Inflammatory macrophage treated with lipopolysaccharide for 4 hours (primary cell): Measurements from ENCODE around the gene C14orf132.
"Not testable (repeated sequence)": the region's sequence is repeated elsewhere in the genome, so short reads cannot be mapped to it uniquely, and the experiment has no call there.

Experiments used
- DNase-seq: peaks from one replicate; pipeline ENCODE4 v3.0.0-alpha.2; 2020

Gene C14orf132

GRCh38 chr14:96060186-96060933 lies 21.2 kb downstream of the C14orf132 start:
- DNase-seq = no peak

- no peak for DNase-seq
These were observed 22.8 kb downstream of the C14orf132 start for GRCh38 chr14:96062010-96062409.

GRCh38 chr14:96062506-96062905 lies 23.3 kb downstream of the C14orf132 start:
- no peak for DNase-seq

GRCh38 chr14:96064866-96065265 lies 25.7 kb downstream of the C14orf132 start:
- no peak for DNase-seq

GRCh38 chr14:96065661-96066459 lies 26.7 kb downstream of the C14orf132 start:
- DNase-seq = no peak

GRCh38 chr14:96066976-96067375 lies 27.8 kb downstream of the C14orf132 start:
- DNase-seq = no peak

GRCh38 chr14:96067985-96068930 lies 29.1 kb downstream of the C14orf132 start:
- no peak for DNase-seq

- DNase-seq = no peak
These were observed 30.3 kb downstream of the C14orf132 start for GRCh38 chr14:96069421-96069820.

- no peak for DNase-seq
These were observed 32.4 kb downstream of the C14orf132 start for GRCh38 chr14:96071561-96071960.

GRCh38 chr14:96072076-96072475 lies 32.9 kb downstream of the C14orf132 start:
- no peak for DNase-seq

GRCh38 chr14:96072746-96073145 lies 33.6 kb downstream of the C14orf132 start:
- DNase-seq = no peak

- DNase-seq = not testable (repeated sequence)
These were observed 34.3 kb downstream of the C14orf132 start for GRCh38 chr14:96073260-96074039.

- DNase-seq = no peak
These were observed 38.9 kb downstream of the C14orf132 start for GRCh38 chr14:96077983-96078624.

GRCh38 chr14:96078625-96079016 lies 39.5 kb downstream of the C14orf132 start:
- DNase-seq = no peak

- no peak for DNase-seq
These were observed 39.9 kb downstream of the C14orf132 start for GRCh38 chr14:96079066-96079465.

- DNase-seq = no peak
These were observed 41.4 kb downstream of the C14orf132 start for GRCh38 chr14:96080571-96080970.

GRCh38 chr14:96081224-96081623 lies 42.1 kb downstream of the C14orf132 start:
- no peak for DNase-seq

GRCh38 chr14:96081767-96082400 lies 42.7 kb downstream of the C14orf132 start:
- DNase-seq = no peak

- no peak for DNase-seq
These were observed 43.5 kb downstream of the C14orf132 start for GRCh38 chr14:96082420-96083300.

- DNase-seq = no peak
These were observed 44.6 kb downstream of the C14orf132 start for GRCh38 chr14:96083667-96084320.
